HepG2 (cell line): ENCODE results near the gene GFRA1.

Experiments used
- BCLAF1 ChIP-seq: fragments of 450-650 bp; IDR thresholded peaks from 2 replicates; pipeline ENCODE4 v1.6.1; 2017; ENCODE audit warnings: mild to moderate bottlenecking
- FOXP1 ChIP-seq, 2 experiments: fragments of 450-650 bp in 1 of 2; IDR thresholded peaks; 2 replicates each; pipeline ENCODE4 v1.6.1; 2017 to 2018; ENCODE audit warnings: antibody characterized with exemption in 1 of 2
- HIVEP1 ChIP-seq: sonication (generic); formaldehyde crosslinking; IDR thresholded peaks from 2 replicates; pipeline ENCODE4 v1.4.0; 2020; ENCODE audit warnings: mild to moderate bottlenecking, missing genetic modification reagents
- POLR2A ChIP-seq, 2 experiments: IDR thresholded peaks; 2 replicates each; pipeline ENCODE4 v1.6.1; 2011; ENCODE audit warnings: low read depth in 2 of 2, low read length in 2 of 2, mild to moderate bottlenecking in 1 of 2, moderate library complexity in 1 of 2; ENCODE audit not compliant: insufficient read depth in 1 of 2
- ZBED4 ChIP-seq: sonication (generic); formaldehyde crosslinking; IDR thresholded peaks from 2 replicates; pipeline ENCODE4 v1.4.0; 2020; ENCODE audit warnings: missing genetic modification reagents, borderline replicate concordance
- ZNF878 ChIP-seq: sonication (generic); formaldehyde crosslinking; IDR thresholded peaks from 2 replicates; pipeline ENCODE4 v1.8.1; 2023; ENCODE audit warnings: mild to moderate bottlenecking, missing genetic modification reagents, moderate library complexity

GRCh38 chr10:116253716-116254115, 19.3 kb downstream of the GFRA1 start:
- TF ChIP-seq FOXP1 (IDR thresholded peaks at IDR 0.05) (no peak), FOXP1 (CRISPR knock-in tag; IDR thresholded peaks at IDR 0.05) (no peak), ZBED4 (CRISPR knock-in tag) (no peak), HIVEP1 (CRISPR knock-in tag) (no peak), POLR2A (IDR thresholded peaks at IDR 0.05; ENCODE audit: insufficient read depth in 1 of 2, low read depth in 2 of 2, low read length in 2 of 2) (no peak), BCLAF1 (no peak), ZNF878 (CRISPR knock-in tag) (no peak)
